GM20000 (cell line): ENCODE results near the gene PRDM16.

Source experiments
- DNase-seq: peaks from one replicate; pipeline ENCODE4 v3.0.0; 2012; ENCODE audit warnings: low spot score
- TF ChIP-seq, protein P1 (sequence below): IDR thresholded peaks from 2 replicates; pipeline ENCODE4 v1.5.1; 2012; ENCODE audit warnings: mild to moderate bottlenecking, control low read depth; ENCODE audit errors: extremely low read depth, missing control alignments

Gene PRDM16

GRCh38 chr1:3153197-3153596 is 84.2 kb downstream of the PRDM16 start:
- DNase-seq: no peak
- TF ChIP-seq, protein P1, sequence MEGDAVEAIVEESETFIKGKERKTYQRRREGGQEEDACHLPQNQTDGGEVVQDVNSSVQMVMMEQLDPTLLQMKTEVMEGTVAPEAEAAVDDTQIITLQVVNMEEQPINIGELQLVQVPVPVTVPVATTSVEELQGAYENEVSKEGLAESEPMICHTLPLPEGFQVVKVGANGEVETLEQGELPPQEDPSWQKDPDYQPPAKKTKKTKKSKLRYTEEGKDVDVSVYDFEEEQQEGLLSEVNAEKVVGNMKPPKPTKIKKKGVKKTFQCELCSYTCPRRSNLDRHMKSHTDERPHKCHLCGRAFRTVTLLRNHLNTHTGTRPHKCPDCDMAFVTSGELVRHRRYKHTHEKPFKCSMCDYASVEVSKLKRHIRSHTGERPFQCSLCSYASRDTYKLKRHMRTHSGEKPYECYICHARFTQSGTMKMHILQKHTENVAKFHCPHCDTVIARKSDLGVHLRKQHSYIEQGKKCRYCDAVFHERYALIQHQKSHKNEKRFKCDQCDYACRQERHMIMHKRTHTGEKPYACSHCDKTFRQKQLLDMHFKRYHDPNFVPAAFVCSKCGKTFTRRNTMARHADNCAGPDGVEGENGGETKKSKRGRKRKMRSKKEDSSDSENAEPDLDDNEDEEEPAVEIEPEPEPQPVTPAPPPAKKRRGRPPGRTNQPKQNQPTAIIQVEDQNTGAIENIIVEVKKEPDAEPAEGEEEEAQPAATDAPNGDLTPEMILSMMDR: no peak

GRCh38 chr1:3153902-3154795 is 85.1 kb downstream of the PRDM16 start:
- TF ChIP-seq, protein P1: no peak
- no peak for DNase-seq

GRCh38 chr1:3155056-3155925 is 86.3 kb downstream of the PRDM16 start:
- TF ChIP-seq, protein P1: no peak
- no peak for DNase-seq

GRCh38 chr1:3155926-3156220 is 86.9 kb downstream of the PRDM16 start:
- TF ChIP-seq, protein P1: no peak
- no peak for DNase-seq

- TF ChIP-seq, protein P1: no peak
- DNase-seq: no peak
Measured at GRCh38 chr1:3156936-3157335, 87.9 kb downstream of the PRDM16 start.

DNA sequence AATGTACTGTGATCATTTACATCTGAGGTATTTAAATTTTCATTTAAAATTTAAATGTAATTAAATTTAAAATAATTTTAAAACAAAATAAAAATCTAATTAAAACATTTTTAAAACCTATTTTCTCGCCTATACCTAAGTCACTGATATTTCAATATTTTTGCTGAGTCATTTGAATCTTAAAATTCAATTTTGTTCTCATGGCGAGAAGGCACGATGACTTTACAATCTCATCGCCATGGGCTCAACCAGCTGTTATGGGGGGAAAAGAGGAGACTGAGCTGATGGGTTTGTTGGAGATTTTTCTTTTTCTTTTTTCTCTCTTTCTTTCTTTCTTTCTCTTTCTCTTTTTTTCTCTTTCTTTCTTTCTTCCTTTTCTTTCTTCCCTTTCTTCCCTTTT is 89.3 kb downstream of the PRDM16 start:
- DNase-seq: no peak
- TF ChIP-seq, protein P1: no peak

GRCh38 chr1:3159121-3159520 is 90.1 kb downstream of the PRDM16 start:
- TF ChIP-seq, protein P1: no peak
- DNase-seq: no peak
